HL-60/S4 treated with phorbol 12-myristate 13-acetate at 8.2 ng/mL for 4 days and 3 days (cell line): ENCODE data around the gene DNMBP.

Experiments
- in situ Hi-C: fragments of 300-500 bp; cut with MboI; formaldehyde crosslinking; loops from 2 replicates; pipeline ENCODE4 v1.15.0; 2022; ENCODE audit warnings: low sequenced_read_pairs

DNMBP gene

DNA sequence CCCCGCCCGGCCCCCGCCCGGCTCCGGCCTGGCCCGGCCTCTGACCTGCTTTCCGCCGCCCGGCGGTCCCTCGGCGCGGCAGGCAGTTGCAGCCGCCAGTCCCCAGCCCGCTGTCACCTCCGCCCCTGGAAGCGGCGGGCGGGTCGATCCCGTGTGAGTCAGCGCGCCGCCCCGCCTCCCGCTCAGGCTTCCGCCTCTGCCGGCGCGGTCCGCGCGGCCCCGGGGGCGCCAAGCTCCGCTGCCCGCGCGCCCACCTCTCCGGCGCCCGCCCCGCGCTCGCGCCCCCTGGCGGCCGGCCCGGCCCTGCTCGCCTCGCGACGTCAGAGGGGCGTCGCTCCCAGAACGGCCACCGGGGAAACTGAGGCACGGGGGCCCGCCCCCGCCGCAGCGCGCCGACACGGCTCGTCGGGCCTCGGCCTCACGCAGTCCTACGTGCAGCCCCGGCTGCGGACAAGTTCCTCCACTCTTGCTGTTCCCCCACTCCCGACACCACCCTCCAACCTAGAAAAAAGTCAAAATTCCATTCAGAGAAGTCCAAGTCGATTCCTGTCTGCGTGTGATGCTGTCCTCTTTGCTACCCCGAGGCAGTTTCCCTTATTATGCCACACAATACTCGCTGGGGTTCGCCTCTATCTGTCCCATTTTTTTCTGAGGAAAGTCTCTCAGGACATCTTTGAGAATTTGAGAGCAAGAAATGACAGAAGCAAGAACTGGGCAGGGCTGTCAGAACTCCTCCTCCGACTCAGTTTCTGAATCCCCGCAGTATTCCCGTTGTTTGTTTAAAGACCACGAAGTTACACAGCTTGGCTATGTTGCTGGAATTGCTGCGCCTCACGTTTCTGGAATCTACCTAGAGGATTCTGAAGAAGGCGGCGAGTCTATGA is at the start of gene DNMBP:
TSS of gene DNMBP (minus strand) at position 155 of the 884 bp plus-strand sequence. CDS start 37,823 bp downstream, outside the sequence.
- in situ Hi-C loops = no loop called here

- in situ Hi-C loops = no loop called here
Measured at GRCh38 chr10:100057948-100058347, 48.2 kb upstream of the DNMBP start.

GRCh38 chr10:100053686-100054460 is 44.1 kb upstream of the DNMBP start:
- in situ Hi-C loops = no loop called here

DNA sequence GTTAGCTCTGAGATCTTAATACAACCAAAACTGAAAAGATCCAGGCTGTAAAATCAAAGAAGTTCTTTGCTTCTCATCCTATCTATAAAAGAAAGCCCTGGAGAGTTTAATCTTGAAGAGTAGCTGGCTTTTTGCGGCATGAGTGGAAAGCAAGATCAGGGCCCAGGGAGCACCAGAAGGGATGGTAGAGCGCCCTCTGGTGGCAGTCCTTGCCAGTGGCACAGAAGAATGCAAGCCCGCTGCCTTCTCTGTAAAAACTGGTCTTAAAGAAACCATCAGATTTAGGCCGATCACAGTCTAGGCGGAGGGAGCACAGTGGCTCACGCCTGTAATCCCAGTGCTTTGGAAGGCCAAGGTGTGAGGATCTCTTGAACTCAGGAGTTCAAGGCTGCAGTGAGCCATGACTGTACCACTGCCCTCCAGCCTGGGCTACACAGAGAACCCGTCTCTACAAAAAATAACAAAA is 36.3 kb upstream of the DNMBP start:
- in situ Hi-C loops = loop anchor here (10.0 kb wide), 1 partner anchor 201 kb away; no protein-coding TSS in a partner anchor

DNA sequence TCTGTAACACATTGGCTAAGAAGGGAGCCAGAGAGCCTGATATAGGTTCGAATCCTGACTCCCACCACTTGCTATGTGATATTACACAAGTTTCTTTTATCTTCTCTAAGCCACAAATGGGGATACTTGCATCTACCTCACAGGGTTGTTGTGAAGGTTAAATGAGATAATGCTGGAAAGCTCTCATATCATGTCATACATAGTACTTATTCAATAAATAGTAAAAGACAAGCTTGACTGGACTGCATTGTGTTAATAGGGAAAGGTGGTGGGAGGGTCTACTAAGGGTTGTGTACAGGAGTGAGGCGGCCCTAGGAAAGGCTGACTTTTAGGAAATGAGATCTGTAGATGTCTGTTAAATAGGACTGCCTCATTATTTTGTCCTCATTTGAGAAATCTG is 35.8 kb upstream of the DNMBP start:
- in situ Hi-C loops = loop anchor here (10.0 kb wide), 1 partner anchor 201 kb away; no protein-coding TSS in a partner anchor

DNA sequence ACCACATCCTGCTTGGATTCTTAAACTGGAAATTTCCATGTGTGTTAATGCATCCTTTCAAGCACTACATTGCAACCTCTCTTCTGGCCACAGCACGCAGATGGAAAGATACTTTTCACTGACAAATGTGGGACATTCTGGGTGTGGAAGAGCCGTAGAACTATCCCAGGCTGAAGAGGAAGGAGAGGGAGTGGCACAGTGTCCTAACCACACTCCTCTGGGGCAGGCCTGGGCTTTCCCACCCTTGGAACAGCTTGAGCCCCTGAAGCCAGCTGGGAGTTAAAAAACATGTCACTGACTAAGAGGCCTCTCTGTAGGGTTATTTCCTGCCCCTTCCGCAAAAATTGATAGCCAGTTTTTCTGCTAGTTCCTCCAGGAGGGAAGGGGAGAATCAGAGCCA is 34.0 kb upstream of the DNMBP start:
- in situ Hi-C loops = loop anchor here (10.0 kb wide), 1 partner anchor 199 kb away; no protein-coding TSS in a partner anchor

GRCh38 chr10:100043344-100043743 is 33.6 kb upstream of the DNMBP start:
- in situ Hi-C loops = loop anchor here (10.0 kb wide), 1 partner anchor 199 kb away; no protein-coding TSS in a partner anchor

- in situ Hi-C loops = loop anchor here (10.0 kb wide), 1 partner anchor 197 kb away; no protein-coding TSS in a partner anchor
Measured at GRCh38 chr10:100041306-100042002, 31.7 kb upstream of the DNMBP start.

GRCh38 chr10:100038561-100039071 is 28.9 kb upstream of the DNMBP start:
- in situ Hi-C loops = no loop called here

DNA sequence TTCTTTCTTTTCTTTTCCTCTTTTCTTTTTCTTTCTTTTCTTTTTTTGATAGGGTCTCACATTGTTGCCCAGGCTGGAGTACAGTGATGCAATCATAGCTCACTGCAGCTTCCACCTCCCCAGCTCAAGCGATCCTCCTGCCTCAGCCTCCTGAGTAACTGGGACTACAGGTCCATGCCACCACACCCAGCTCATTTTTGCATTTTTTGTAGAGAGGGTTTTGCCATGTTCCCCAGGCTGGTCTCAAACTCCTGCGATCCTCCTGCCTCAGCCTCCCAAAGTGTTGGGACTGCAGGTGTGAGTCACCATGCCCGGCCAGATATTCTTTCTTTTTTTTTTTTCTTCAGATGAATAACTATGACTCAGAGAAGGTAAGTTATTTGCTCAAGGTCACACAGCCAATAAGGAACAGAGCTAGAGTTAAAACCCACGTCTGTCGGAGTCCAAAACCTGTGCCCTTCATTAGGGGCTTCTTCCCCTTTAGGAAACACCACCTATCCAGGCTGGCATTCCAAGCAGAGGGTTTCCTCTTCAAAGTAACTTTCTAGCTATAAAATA is 28.1 kb upstream of the DNMBP start:
- in situ Hi-C loops = no loop called here

GRCh38 chr10:100036850-100037249 is 27.1 kb upstream of the DNMBP start:
- in situ Hi-C loops = no loop called here

GRCh38 chr10:100033766-100034418 is 24.1 kb upstream of the DNMBP start:
- in situ Hi-C loops = no loop called here

DNA sequence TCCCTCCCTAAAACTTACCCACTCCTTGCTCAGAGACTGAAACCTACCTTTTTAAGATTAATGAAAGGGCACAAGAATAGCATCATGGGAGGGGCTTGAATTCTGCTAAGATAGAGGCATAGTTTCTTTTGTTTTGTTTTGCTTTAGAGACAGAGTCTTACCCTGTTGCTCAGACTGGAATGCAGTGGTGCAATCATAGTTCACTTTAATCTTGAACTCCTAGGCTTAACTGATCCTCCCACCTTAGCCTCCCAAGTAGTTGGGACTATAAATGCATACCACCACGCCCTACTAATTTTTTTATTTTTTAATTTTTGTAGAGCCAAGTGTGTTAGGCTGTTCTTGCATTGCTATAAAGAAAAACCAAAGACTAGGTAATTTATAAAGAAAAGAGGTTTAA is 17.7 kb upstream of the DNMBP start:
- in situ Hi-C loops = no loop called here

DNA sequence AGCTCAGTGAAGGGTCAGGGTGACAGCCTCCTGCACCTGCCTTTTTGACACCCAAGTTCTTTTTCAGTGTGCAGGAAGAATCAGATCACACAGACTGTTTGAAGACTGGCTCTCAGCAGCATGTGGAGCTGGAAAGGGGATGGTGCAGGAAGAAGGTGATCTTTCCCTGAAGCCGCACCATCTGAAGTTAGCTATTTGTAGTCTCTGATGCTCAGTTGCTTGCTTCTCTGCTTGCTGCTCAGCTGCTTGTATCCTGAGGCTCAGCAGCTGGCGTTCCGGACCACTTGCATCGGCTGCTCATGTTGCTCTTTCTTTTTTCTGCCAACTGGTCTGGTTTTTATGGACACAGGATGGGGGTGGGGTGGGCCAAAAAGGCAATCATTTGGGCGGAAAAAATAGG is 15.8 kb upstream of the DNMBP start:
- in situ Hi-C loops = no loop called here

GRCh38 chr10:100024748-100025147 is 15.0 kb upstream of the DNMBP start:
- in situ Hi-C loops = no loop called here

DNA sequence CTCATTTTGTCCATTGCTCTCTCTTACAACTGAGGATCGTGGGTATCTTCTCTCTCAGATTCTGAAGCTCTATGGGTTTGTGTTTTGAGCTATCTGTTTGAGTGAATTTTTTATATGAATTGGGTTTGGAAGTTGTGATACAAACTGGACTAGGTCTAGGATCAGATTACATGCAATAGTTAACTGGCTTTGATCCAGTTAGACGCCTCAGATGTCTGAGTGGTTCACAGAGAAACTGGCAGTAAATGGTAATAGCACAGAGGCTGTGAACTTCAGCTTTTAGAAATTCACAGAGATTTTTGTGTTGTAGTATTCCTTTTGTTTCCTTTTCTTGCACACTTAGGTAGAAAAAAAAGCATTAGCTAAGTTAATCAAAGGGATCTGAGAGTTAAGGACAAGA is 12.7 kb upstream of the DNMBP start:
- in situ Hi-C loops = no loop called here

- in situ Hi-C loops = no loop called here
Measured at GRCh38 chr10:100021322-100021721, 11.6 kb upstream of the DNMBP start.

GRCh38 chr10:100020886-100021253 is 11.1 kb upstream of the DNMBP start:
- in situ Hi-C loops = no loop called here

DNA sequence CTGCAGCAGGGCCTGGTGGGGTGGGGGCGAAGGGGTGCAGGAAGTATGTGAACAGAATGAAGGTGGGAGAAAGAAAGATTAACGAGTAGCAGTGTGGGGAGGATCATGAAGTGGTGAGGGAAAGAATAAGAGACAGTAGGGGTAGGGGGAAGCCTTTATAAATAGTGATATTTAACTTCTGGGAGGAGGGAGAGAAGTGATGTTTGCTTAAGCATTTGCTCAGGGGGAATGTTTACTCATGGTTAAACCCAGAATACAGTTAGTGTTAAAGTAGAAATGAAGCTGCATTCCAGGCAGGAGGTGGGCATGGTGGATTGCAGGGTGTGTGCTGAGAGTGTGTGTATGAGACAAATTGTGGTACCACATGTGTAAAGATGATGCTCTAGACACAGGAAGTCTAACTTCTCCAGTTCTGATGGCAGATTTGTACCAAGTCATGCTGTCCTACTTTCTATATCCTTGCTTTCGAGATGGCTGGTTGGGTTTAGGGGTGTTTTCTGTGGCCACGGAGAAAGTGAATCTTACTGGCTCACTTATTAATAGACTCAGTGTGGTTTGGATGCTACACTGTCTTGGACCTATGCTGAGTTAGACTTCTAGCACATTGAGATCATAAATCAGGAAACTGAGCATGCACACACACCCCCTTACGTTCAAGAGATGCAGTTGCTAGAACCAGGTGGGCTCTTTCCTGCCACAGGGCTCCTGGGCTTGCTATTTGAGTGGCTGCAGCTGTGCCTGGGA is 10.6 kb upstream of the DNMBP start:
- in situ Hi-C loops = no loop called here
